ENCODE measurements around the gene SUN2.
A peak's percentile ranks its signal among the peaks of the same experiment; 100 is the strongest.

Gene SUN2

GRCh38 chr22:38751422-38752346, 4.1 kb downstream of the SUN2 start:
- no peak for DNase-seq

- no peak for DNase-seq
Measured at GRCh38 chr22:38751066-38751421, 4.8 kb downstream of the SUN2 start.

- DNase-seq = no peak
Measured at GRCh38 chr22:38750638-38751037, 5.2 kb downstream of the SUN2 start.

GRCh38 chr22:38750104-38750503, 5.7 kb downstream of the SUN2 start:
- no peak for DNase-seq

GRCh38 chr22:38748487-38749136, 7.2 kb downstream of the SUN2 start:
- DNase-seq = no peak

- peak; percentile 35 for DNase-seq
Measured at GRCh38 chr22:38745676-38746460, 9.9 kb downstream of the SUN2 start.

GRCh38 chr22:38744981-38745380, 10.8 kb downstream of the SUN2 start:
- DNase-seq = no peak

- DNase-seq = no peak
Measured at GRCh38 chr22:38742176-38742942, 13.4 kb downstream of the SUN2 start.

GRCh38 chr22:38741576-38741975, 14.2 kb downstream of the SUN2 start:
- DNase-seq = no peak

- no peak for DNase-seq
Measured at GRCh38 chr22:38741166-38741565, 14.6 kb downstream of the SUN2 start.

GRCh38 chr22:38740754-38741153, 15.0 kb downstream of the SUN2 start:
- DNase-seq = no peak

- no peak for DNase-seq
Measured at GRCh38 chr22:38740116-38740723, 15.6 kb downstream of the SUN2 start.

- DNase-seq = no peak
Measured at GRCh38 chr22:38739300-38740055, 16.3 kb downstream of the SUN2 start.

- DNase-seq = no peak
Measured at GRCh38 chr22:38738475-38739070, 17.2 kb downstream of the SUN2 start.

- DNase-seq = no peak
Measured at GRCh38 chr22:38737302-38738060, 18.3 kb downstream of the SUN2 start.

- DNase-seq = no peak
Measured at GRCh38 chr22:38736257-38736570, 19.6 kb downstream of the SUN2 start.

- DNase-seq = no peak
Measured at GRCh38 chr22:38735465-38736256, 20.1 kb downstream of the SUN2 start.

- DNase-seq = no peak
Measured at GRCh38 chr22:38735126-38735464, 20.7 kb downstream of the SUN2 start.

GRCh38 chr22:38734421-38735100, 21.2 kb downstream of the SUN2 start:
- DNase-seq = no peak

All from NCI-H1105 (cell line).